Stimulated activated CD4-positive, alpha-beta T cell treated with anti-CD3 and anti-CD28 coated beads, Interleukin-12 subunit alpha, Interleukin-12 subunit beta, amount 100 ng/mL, for 4 hours (primary cell): ENCODE measurements around the gene CCDC73.

Experiments used
- DNase-seq: peaks from one replicate; pipeline ENCODE4 v3.0.0-alpha.2; 2020

Gene CCDC73

DNA sequence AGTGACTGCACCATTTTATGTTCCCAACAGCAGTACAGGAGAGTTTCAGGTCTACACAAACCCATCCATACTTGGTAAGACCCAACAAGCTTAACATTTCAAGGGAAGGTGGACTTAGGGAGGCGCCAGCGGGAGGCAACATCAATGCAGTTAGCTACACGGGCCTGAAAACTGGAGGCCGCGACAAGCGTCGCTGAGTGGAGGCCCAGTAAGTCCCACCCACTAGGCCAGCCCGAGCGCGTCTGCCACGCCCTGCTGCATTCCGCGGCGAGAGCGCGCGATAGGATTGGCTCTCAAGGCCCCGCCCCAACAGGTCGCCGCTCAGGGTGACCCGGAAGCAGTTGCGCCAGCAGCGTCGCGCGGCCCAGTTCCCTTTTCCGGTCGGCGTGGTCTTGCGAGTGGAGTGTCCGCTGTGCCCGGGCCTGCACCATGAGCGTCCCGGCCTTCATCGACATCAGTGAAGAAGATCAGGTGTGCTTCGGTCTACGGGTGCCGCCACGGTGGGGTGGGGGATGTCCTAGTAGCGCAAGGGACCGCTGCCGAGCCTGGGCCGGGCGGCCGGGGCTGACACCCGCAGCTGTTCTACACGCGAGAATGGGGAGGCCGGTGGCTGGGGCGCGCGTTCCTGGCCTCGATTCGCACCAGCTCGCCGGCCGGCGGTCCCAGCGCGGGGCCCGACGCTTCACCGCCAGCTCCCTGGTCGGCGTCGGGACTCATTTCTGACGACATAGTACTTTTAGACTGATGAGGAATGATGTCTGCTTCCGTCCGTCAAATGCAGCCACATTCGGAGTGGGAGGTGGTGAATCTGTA lies 210.8 kb downstream of the CCDC73 start, which contains the start of gene EIF3M:
Gene EIF3M, plus strand, starts transcription at position 373 of the 813 bp plus-strand sequence. Its CDS starts 57 bp downstream, at position 430.
- DNase-seq = peak; percentile 95

DNA sequence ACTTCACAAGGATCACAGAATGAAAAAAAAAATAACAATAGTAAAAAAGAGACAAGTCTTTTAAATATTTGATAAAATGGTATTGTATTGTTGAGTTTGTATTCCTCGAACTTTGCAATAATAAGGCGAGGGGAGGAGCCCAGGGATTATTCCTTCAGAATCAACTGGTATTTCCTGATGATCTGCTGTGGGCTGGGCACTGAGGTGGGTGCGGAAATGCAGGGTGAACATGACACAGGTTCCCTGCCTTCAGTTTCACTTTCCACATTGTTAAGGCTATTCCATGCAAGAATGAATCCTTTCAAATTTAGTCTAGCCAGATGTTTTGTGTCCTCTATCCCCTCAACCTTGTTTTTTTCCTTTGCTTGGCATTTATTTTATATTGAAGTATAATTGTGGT lies 212.9 kb downstream of the CCDC73 start:
- DNase-seq = no peak

DNA sequence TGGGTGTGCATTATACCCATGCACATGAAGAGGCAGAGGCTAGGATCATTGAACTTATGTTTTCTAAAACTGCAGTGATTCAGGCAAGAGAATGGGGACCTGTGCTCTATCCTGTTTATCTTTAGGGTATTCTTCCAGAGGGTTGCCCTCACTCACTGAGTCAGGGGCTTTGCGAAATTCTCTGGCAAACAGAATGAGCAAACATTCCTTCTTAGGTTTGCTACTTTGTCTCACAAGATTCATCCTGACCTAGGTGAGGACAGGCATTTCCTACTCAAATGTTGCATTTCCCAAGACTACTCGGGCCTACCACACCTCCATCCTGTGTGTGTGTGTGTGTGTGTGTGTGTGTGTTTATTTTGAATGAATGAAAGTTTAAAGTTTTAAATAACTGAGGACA lies 213.5 kb downstream of the CCDC73 start:
- DNase-seq = no peak

DNA sequence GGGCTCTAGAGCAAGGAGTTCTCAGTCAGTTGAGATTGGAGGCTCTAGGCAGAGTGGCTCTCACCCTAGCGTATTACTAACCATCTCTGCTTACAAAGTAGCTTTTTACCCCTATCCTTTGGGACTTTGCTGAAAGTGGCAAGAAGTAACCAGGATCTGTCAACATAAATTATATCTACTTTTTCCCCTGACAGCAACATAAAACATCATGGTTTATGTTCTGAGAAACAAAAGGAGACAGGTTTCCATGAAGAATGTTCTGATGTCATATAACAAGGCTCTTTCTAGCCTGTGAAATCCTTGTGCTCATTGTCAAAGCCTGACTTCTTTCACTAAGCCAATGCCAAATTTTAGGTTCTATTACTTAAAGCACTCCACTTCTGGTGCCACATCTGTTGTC lies 218.0 kb downstream of the CCDC73 start:
- no peak for DNase-seq

DNA sequence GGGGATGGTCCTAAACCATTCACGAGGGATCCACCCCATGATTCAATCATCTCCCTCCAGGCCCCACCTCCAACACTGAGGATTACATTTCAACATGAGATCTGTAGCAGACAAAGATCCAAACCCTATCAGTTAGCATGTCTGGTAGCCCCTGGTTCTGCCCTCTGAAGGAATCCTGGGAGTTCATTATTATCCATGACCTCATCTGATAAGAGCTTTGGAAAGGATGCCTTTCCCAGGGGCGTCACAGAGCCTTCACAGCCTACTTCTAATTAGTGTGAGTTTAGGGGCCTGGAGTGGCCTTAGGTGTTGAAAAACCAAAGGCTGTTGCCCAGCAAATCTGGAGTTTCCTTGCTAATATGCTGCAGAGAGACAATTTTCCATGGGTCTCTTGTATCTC lies 219.4 kb downstream of the CCDC73 start:
- no peak for DNase-seq

DNA sequence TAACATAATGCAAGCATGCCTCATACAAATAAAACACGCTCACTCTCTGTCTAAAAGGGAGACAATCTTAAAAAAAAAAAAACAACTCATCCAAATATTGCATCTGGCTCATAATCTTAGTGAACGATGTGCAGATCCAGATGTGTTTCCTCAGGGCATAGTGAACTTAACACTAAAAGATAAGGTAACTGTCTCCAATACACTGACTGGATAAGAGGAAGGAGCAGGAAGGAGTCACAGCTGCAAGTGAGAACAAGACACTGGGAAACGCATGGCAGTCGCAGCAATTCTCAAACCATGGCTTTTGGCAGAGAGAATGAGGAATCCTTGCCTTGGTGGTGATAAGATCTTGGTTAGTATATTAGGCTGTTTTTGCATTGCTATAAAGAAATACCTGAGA lies 220.0 kb downstream of the CCDC73 start:
- DNase-seq = no peak

DNA sequence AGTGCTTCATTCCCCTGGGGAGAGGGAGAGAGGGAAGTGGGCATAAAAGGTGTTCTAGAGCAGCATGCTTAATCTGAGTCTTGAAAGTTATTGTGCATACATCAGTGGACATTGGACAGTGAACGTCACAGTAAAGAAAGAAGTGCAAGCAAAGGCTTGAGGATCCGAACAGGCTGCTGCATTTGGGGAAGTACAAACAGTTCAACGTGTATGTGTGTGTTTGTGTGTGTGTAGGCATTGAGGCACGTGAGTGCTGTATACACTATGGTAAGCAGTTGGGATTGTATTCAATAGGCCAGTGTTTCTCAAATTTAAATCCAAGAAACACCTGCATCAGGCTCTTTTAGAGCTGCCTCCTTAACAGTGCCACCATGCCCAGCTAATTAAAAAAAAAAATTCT lies 221.2 kb downstream of the CCDC73 start:
- no peak for DNase-seq

DNA sequence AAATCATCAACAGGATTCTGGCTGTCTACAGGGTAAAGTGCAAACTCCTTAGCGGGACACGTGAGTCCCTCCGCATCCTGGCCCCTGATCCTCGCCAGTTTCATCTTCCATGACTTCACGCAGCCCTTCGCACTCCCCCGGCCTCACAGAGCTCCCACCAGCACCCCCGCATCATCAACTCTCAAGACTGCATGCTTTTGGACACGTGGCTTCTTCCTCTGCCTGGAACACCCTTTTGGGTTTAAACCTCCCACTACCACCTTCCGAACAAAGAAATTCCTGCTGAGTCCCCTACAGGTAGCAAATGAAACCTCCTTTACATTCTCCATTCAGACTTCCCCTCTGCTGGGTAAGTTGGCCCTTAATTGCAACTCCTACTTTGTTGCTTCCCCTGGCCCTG lies 223.4 kb downstream of the CCDC73 start:
- DNase-seq = no peak

DNA sequence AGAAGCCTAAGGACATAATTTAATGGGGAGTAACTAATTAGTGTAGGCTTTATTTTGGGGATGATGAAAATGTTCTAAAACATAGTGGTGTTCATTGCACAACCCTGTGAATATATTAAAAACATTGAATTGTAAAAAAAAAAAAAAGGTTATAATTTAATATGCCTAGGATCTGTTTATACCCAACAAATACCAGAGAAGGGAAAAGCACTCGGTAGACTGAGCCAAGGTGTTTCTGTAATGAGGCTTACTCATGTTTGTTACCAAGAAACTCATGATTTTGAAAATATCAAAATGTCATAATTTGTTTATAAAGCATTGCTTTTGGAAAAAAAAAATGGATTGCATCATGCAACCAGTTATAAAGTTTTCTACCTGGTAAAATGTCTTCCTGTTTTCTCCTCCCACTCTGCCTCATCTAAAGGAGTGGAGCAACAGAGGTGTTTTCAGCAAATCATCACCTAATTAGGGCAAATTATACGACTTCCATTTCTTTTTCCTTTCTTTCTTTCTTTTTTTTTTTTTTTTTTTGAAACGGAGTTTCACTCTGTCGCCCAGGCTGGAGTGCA lies 225.1 kb downstream of the CCDC73 start:
- DNase-seq = no peak

DNA sequence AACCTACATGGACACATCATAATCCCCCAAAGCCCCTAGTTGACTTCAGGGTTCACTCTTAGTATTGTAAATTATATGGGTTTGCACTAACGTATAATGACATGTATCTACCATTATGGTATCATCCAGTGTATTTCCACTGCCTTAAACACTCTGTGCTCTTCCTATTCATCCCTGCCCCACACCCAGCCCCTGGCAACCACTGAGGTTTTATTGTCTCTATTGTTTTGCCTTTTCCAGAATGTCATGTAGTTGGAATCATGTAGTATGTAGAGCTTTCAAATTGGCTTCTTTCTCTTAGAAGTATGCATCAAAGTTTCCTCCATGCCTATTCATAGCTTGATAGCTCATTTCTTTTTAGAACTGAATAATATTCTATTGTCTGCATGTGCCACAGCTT lies 227.3 kb downstream of the CCDC73 start:
- no peak for DNase-seq

DNA sequence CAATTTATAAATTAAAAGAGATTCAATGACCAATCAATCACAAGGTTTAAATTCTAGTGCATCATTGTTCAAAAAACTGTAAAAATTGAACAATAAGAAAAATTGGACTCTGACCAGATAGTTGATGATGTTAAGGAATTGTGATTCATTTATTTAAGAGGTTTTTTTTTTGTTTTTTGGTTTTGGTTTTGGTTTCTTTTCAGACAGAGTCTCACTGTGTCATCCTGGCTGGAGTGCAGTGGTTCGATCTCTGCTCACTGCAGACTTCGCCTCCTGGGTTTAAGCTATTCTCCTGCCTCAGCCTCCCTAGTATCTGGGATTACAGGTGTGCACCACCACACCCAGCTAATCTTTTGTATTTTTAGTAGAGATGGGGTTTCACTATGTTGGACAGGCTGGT lies 227.9 kb downstream of the CCDC73 start:
- no peak for DNase-seq

DNA sequence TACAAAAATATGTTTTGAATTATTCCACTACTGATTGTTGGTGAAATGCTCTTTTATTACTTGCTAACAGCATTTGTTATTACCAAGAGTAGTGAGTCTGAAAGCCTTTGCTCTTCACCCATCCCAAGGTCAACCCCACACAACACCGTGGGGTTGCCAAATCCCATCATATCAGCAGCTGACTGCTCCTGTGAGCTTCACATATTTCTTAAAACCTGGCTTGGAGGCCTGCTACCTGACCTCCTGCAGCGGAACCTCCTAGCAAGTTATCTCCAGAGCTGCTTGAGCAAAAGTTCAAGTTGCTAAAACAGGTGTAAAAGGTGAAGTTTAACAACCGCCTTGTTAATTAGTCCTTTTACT lies 230.9 kb downstream of the CCDC73 start:
- DNase-seq = no peak

DNA sequence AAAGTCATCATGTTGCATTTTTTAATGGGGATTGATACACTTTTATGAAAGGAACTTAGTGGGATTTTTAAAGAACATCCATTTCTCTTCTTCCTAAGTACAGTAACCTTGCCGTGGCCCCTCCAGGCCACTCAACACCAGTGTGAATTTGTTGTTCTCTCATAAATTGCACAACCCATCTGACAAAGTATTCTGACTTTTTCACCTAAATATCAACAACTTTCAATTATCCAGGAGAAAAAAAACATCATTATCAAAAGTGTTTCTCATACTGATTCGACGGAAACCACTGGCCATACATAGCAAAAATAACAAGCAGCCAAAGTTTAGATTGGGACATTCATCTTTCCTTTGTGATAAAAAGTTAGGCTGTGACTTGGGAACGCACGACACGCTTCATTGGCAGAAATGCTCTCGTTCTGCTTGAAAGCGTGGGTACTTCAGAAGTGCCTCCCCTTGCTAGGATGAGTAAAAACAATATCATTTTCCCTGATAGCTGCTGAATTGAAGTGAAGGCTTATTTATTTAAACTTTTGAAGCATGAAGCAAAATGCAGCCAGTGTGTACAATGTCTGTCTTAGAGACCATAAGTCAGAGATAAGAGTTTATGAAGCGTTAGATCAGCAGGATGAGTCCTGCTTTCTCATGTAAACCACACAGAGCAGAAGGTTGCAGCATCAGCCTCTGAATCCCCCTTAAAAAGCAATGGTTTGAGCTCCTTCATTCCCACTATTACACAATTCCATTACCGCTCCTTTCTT lies 231.4 kb downstream of the CCDC73 start:
- DNase-seq = no peak

DNA sequence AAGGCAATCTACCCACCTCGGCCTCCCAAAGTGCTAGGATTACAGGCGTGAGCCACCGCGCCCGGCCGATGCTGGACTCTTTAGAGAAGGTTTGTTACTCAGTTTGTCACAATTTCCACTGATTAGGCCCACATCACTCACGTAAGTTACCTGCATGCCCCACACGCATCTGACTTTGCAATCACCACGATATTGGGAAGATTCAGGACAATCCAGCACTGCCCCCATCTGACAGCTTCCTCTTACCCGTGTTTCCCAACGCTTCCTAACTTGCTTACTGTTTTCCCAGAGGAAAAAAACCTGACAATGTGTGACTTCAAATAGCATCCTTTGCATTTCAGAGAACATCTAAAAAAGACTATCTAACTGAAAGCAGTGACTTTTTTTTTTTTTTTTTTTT lies 232.6 kb downstream of the CCDC73 start:
- no peak for DNase-seq

DNA sequence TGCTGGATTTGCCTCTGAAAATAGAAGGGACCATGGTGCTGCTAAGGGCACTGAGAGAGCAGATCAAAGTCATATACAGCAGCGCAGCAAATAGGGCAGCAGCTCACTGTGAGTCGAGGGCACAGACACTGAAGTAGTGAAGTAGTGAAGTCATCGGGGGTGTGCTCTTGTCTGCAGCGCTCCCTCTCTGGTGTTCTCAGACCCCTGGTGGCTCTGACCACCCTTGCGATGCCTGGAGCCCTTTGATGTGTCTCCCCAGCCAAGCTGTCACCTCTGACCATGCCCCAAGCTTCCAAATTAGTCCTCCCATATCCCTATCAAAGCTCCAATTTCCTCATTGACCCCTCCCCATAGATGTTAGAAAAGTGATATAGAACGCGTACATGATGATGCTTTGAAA lies 238.6 kb downstream of the CCDC73 start:
- no peak for DNase-seq

DNA sequence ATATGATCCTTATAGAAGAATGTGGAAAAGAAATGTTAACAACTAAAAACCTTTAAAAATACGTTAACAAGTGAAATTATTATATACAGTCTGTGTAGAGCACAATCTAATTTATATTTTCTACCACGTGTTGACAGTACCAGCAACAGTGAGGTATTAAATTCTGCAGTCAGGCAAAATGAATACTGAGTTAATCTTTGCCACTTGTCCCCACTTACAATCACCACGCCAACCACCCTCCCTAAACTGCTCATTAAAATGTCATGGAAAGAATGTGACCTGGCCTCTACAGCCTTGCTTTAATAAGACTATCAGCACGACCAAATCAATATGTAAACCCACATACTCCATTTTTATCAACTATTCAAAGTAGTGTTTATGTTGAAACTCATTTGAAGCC lies 239.4 kb downstream of the CCDC73 start:
- DNase-seq = no peak
